GM21717 (cell line): ENCODE data around the gene GPBP1L1.
"Not testable (repeated sequence)": the region's sequence is repeated elsewhere in the genome, so short reads cannot be mapped to it uniquely, and the experiment has no call there.

Experiments used
- ATAC-seq: cut with Tn5 transposase; IDR thresholded peaks from one replicate; pipeline ENCODE4 v1.9.1; 2021; ENCODE audit warnings: mild to moderate bottlenecking, moderate library complexity; ENCODE audit not compliant: unreplicated experiment

Gene GPBP1L1

GRCh38 chr1:45686288-45687013 lies at the start of gene GPBP1L1:
Gene GPBP1L1, minus strand, starts transcription at chr1:45686533. Its CDS starts 27,446 bp downstream, at chr1:45659087.
- peak; percentile 50 for ATAC-seq

- no peak for ATAC-seq
Observed at GRCh38 chr1:45730780-45731319, 44.5 kb upstream of the GPBP1L1 start.

GRCh38 chr1:45730075-45730779 lies 43.9 kb upstream of the GPBP1L1 start:
- ATAC-seq: no peak

- ATAC-seq: not testable (repeated sequence)
Observed at GRCh38 chr1:45726007-45726406, 39.7 kb upstream of the GPBP1L1 start.

GRCh38 chr1:45723248-45723930 lies 37.1 kb upstream of the GPBP1L1 start:
- no peak for ATAC-seq

- ATAC-seq: no peak
Observed at GRCh38 chr1:45722809-45723208, 36.5 kb upstream of the GPBP1L1 start.

- ATAC-seq: no peak
Observed at GRCh38 chr1:45721207-45721606, 34.9 kb upstream of the GPBP1L1 start.

GRCh38 chr1:45718289-45718688 lies 32.0 kb upstream of the GPBP1L1 start:
- no peak for ATAC-seq

- not testable (repeated sequence) for ATAC-seq
Observed at GRCh38 chr1:45717386-45717785, 31.1 kb upstream of the GPBP1L1 start.

- ATAC-seq: no peak
Observed at GRCh38 chr1:45716700-45717099, 30.4 kb upstream of the GPBP1L1 start.

- ATAC-seq: no peak
Observed at GRCh38 chr1:45713711-45714110, 27.4 kb upstream of the GPBP1L1 start.

- ATAC-seq: no peak
Observed at GRCh38 chr1:45704637-45705036, 18.3 kb upstream of the GPBP1L1 start.

- no peak for ATAC-seq
Observed at GRCh38 chr1:45694823-45695222, 8.5 kb upstream of the GPBP1L1 start.

- not testable (repeated sequence) for ATAC-seq
Observed at GRCh38 chr1:45693811-45694210, 7.5 kb upstream of the GPBP1L1 start.

GRCh38 chr1:45687754-45688740 lies 1.7 kb upstream of the GPBP1L1 start, which contains the start of gene TMEM69:
Gene TMEM69, plus strand, starts transcription at chr1:45688181. Its CDS starts 2,888 bp downstream, at chr1:45691069.
- ATAC-seq: no peak

- ATAC-seq: peak; percentile 81
Observed at GRCh38 chr1:45687014-45687753, 851 bp upstream of the GPBP1L1 start.

- ATAC-seq: peak; percentile 13
Observed at GRCh38 chr1:45686015-45686287, 382 bp downstream of the GPBP1L1 start.

- ATAC-seq: no peak
Observed at GRCh38 chr1:45685308-45686014, 872 bp downstream of the GPBP1L1 start.

GRCh38 chr1:45684402-45684801 lies 1.9 kb downstream of the GPBP1L1 start:
- no peak for ATAC-seq
